ENCODE measurements around the gene FBXL7.

Gene FBXL7

GRCh38 chr5:15966651-15967050, 466.7 kb downstream of the FBXL7 start:
- no peak for TF ChIP-seq CTCF (conservative IDR thresholded peaks at IDR 0.05; ENCODE audit: low read depth, low read length)
- peak; percentile 36 for DNase-seq (ENCODE audit: low read depth)
- no peak overlapping the region for H3K4me3 ChIP-seq (ENCODE audit: low read depth, low read length)

GRCh38 chr5:15968993-15969392, 469.0 kb downstream of the FBXL7 start:
- no peak for DNase-seq (ENCODE audit: low read depth)
- TF ChIP-seq CTCF (conservative IDR thresholded peaks at IDR 0.05; ENCODE audit: low read depth, low read length) = no peak

GRCh38 chr5:15977851-15978250, 477.9 kb downstream of the FBXL7 start:
- no peak overlapping the region for H3K4me3 ChIP-seq (ENCODE audit: low read depth, low read length)
- no peak for DNase-seq (ENCODE audit: low read depth)
- no peak for TF ChIP-seq CTCF (conservative IDR thresholded peaks at IDR 0.05; ENCODE audit: low read depth, low read length)

More at GRCh38 chr5:15968993-15969392, 469.0 kb downstream of the FBXL7 start:
- H3K4me3 ChIP-seq (ENCODE audit: low read depth, low read length) = no peak overlapping the region

GRCh38 chr5:15980835-15981234, 480.9 kb downstream of the FBXL7 start:
- no peak for TF ChIP-seq CTCF (conservative IDR thresholded peaks at IDR 0.05; ENCODE audit: low read depth, low read length)
- no peak overlapping the region for H3K4me3 ChIP-seq (ENCODE audit: low read depth, low read length)
- DNase-seq (ENCODE audit: low read depth) = no peak

- no peak overlapping the region for H3K4me3 ChIP-seq (ENCODE audit: low read depth, low read length)
- no peak for TF ChIP-seq CTCF (conservative IDR thresholded peaks at IDR 0.05; ENCODE audit: low read depth, low read length)
- no peak for DNase-seq (ENCODE audit: low read depth)
These were observed 483.4 kb downstream of the FBXL7 start for GRCh38 chr5:15983392-15983791.
